H1 (cell line): ENCODE data around the gene SNRPA1. TPM values are rescaled to one million over a fixed set of nuclear protein-coding genes. Genes with fewer than 3 reads are reported as not detected.
A peak's percentile ranks its signal among the peaks of the same experiment; 100 is the strongest.

Source experiments
- CTCF ChIA-PET: fragments of 300-600 bp; sonication (Branson Sonifier 250); formaldehyde crosslinking; loops from one replicate; lab custom pipeline; 2021; ENCODE audit not compliant: partially characterized antibody; lab: Charles Lee
- POLR2A ChIA-PET: fragments of 300-600 bp; sonication (Branson Sonifier 250); formaldehyde crosslinking; loops from one replicate; lab custom pipeline; 2021; ENCODE audit warnings: inconsistent platforms; ENCODE audit not compliant: partially characterized antibody; lab: Charles Lee
- DNase-seq, 2 experiments: peaks; one replicate each; pipeline versions ENCODE4 v3.0.0 to v3.0.0-alpha.2; 2010 to 2022; ENCODE audit warnings: low spot score in 2 of 2, low read depth in 1 of 2, mixed read lengths in 1 of 2
- FAIRE-seq: peaks from 2 replicates; lab custom pipeline; 2011; peaks lifted over from hg19 to GRCh38; lab: Jason Lieb, UNC
- H2AFZ ChIP-seq: 2 replicates; pipeline ENCODE4 v1.8.1; 2012; ENCODE audit warnings: low read length, inconsistent platforms
- H2AK5ac ChIP-seq: 2 replicates; pipeline ENCODE4 v1.6.1; 2013; ENCODE audit warnings: low read depth, low read length
- H2BK120ac ChIP-seq: replicated peaks from 2 replicates; pipeline ENCODE3; 2013; ENCODE audit warnings: low read depth, low read length, inconsistent platforms
- H2BK12ac ChIP-seq: 2 replicates; pipeline ENCODE4 v1.6.1; 2013; ENCODE audit warnings: low read depth, low read length
- H2BK15ac ChIP-seq: 2 replicates; pipeline ENCODE4 v1.6.1; 2013; ENCODE audit warnings: low read length
- H2BK20ac ChIP-seq: 2 replicates; pipeline ENCODE4 v1.6.1; 2013; ENCODE audit warnings: low read length
- H2BK5ac ChIP-seq: 2 replicates; pipeline ENCODE4 v1.6.1; 2013; ENCODE audit warnings: low read depth, low read length
- H3K14ac ChIP-seq: 2 replicates; pipeline ENCODE4 v1.6.1; 2013; ENCODE audit warnings: inconsistent platforms; ENCODE audit not compliant: insufficient read length
- H3K18ac ChIP-seq: 2 replicates; pipeline ENCODE4 v1.6.1; 2013; ENCODE audit warnings: low read length; ENCODE audit errors: extremely low read depth
- H3K23ac ChIP-seq: 2 replicates; pipeline ENCODE4 v1.6.1; 2013; ENCODE audit warnings: inconsistent platforms; ENCODE audit not compliant: insufficient read length
- H3K23me2 ChIP-seq: 2 replicates; pipeline ENCODE4 v1.6.1; 2013; ENCODE audit warnings: low read depth, low read length
- H3K27ac ChIP-seq: 2 replicates; pipeline ENCODE4 v1.6.1; 2011; ENCODE audit warnings: low read depth, low read length, inconsistent platforms
- H3K27me3 ChIP-seq, 4 experiments: replicated peaks in 1 of 4; 1 replicate in 1 of 4; 2 replicates in 3 of 4; pipeline versions ENCODE4 v1.6.1 to v1.8.1; 2011 to 2013; ENCODE audit warnings: low read length in 3 of 4, mild to moderate bottlenecking in 3 of 4, inconsistent platforms in 2 of 4, mixed read lengths in 2 of 4, moderate library complexity in 1 of 4; ENCODE audit not compliant: control insufficient read depth in 3 of 4, insufficient read depth in 3 of 4; ENCODE audit errors: extremely low read depth in 1 of 4
- H3K36me3 ChIP-seq, 4 experiments: 2 replicates each; pipeline versions ENCODE4 v1.6.1 to v1.8.1; 2011 to 2013; ENCODE audit warnings: mild to moderate bottlenecking in 4 of 4, low read length in 3 of 4, moderate library complexity in 2 of 4, control low read depth in 1 of 4, inconsistent platforms in 1 of 4; ENCODE audit not compliant: insufficient read depth in 4 of 4, control insufficient read depth in 2 of 4
- H3K4ac ChIP-seq: replicated peaks from 2 replicates; pipeline ENCODE3; 2013; ENCODE audit warnings: low read length, low read depth, mixed read lengths, inconsistent platforms; ENCODE audit not compliant: insufficient read length
- H3K4me1 ChIP-seq, 4 experiments: replicated peaks in 1 of 4; 1 replicate in 1 of 4; 2 replicates in 3 of 4; pipeline versions ENCODE4 v1.6.1 to v1.8.1; 2011 to 2013; ENCODE audit warnings: low read length in 3 of 4, inconsistent platforms in 2 of 4, mixed read lengths in 1 of 4; ENCODE audit not compliant: insufficient read depth in 4 of 4, control insufficient read depth in 3 of 4
- H3K4me2 ChIP-seq, 2 experiments: 2 replicates each; pipeline versions ENCODE4 v1.6.1 to v1.8.1; 2011 to 2013; ENCODE audit warnings: low read depth in 2 of 2, low read length in 2 of 2, control low read depth in 1 of 2, inconsistent platforms in 1 of 2, mild to moderate bottlenecking in 1 of 2; ENCODE audit not compliant: insufficient read depth in 1 of 2
- H3K4me3 ChIP-seq, 4 experiments: fragments of 200-600, 300-600 bp in 1 of 4; sonication (generic), shearing (Covaris generic), sonication (Bioruptor Twin) in 1 of 4; 2 replicates each; pipeline versions ENCODE4 v1.5.1 to v1.8.1; 2011 to 2016; ENCODE audit warnings: low read length in 4 of 4, low read depth in 3 of 4, control low read depth in 2 of 4, inconsistent platforms in 2 of 4, mild to moderate bottlenecking in 2 of 4, mixed read lengths in 1 of 4, moderate library complexity in 1 of 4; ENCODE audit not compliant: insufficient read depth in 2 of 4; ENCODE audit errors: extremely low read depth in 1 of 4
- H3K56ac ChIP-seq: replicated peaks from 2 replicates; pipeline ENCODE3; 2013; ENCODE audit warnings: low read depth, mild to moderate bottlenecking, mixed read lengths, low read length, inconsistent platforms; ENCODE audit not compliant: insufficient read length
- H3K79me1 ChIP-seq: 2 replicates; pipeline ENCODE4 v1.6.1; 2013; ENCODE audit warnings: low read depth, low read length, control low read depth
- H3K79me2 ChIP-seq, 2 experiments: 2 replicates each; pipeline versions ENCODE4 v1.6.1 to v1.8.1; 2012 to 2013; ENCODE audit warnings: low read length in 2 of 2, mild to moderate bottlenecking in 2 of 2, inconsistent platforms in 1 of 2; ENCODE audit not compliant: insufficient read depth in 2 of 2, control insufficient read depth in 1 of 2
- H3K9ac ChIP-seq, 4 experiments: replicated peaks in 1 of 4; 1 replicate in 1 of 4; 2 replicates in 3 of 4; pipeline versions ENCODE4 v1.6.1 to v1.8.1; 2011 to 2013; ENCODE audit warnings: low read depth in 3 of 4, low read length in 3 of 4, control low read depth in 2 of 4, mild to moderate bottlenecking in 2 of 4, moderate library complexity in 2 of 4, inconsistent platforms in 1 of 4; ENCODE audit errors: extremely low read depth in 1 of 4
- H3K9me3 ChIP-seq, 2 experiments: 2 replicates each; pipeline versions ENCODE4 v1.6.1 to v1.8.1; 2012 to 2013; ENCODE audit warnings: mild to moderate bottlenecking in 2 of 2, moderate library complexity in 2 of 2, control low read depth in 1 of 2, inconsistent platforms in 1 of 2, low read depth in 1 of 2, low read length in 1 of 2, mixed read lengths in 1 of 2; ENCODE audit not compliant: insufficient read depth in 2 of 2
- H4K20me1 ChIP-seq, 2 experiments: replicated peaks in 1 of 2; 2 replicates each; pipeline versions ENCODE3 to v1.8.1; 2011 to 2013; ENCODE audit warnings: inconsistent platforms in 2 of 2, low read length in 2 of 2, mild to moderate bottlenecking in 1 of 2; ENCODE audit not compliant: insufficient read depth in 2 of 2, control insufficient read depth in 1 of 2
- H4K5ac ChIP-seq: 2 replicates; pipeline ENCODE4 v1.6.1; 2013; ENCODE audit warnings: low read length, low read depth, mixed read lengths, inconsistent platforms; ENCODE audit not compliant: insufficient read length
- H4K8ac ChIP-seq: 2 replicates; pipeline ENCODE4 v1.8.0; 2013; ENCODE audit warnings: mild to moderate bottlenecking, moderate library complexity, low read length, inconsistent platforms; ENCODE audit not compliant: insufficient read depth; ENCODE audit errors: extremely low read depth
- H4K91ac ChIP-seq: replicated peaks from 2 replicates; pipeline ENCODE3; 2013; ENCODE audit warnings: low read length, mixed read lengths, inconsistent platforms; ENCODE audit not compliant: insufficient read length
- BRCA1 ChIP-seq: IDR thresholded peaks from 2 replicates; pipeline ENCODE4 v1.6.1; 2012; ENCODE audit warnings: low read depth, low read length, improper control_type of control experiment
- CHD1 ChIP-seq: IDR thresholded peaks from 2 replicates; pipeline ENCODE4 v1.6.1; 2012; ENCODE audit warnings: low read depth, low read length, improper control_type of control experiment
- CTBP2 ChIP-seq: IDR thresholded peaks from 2 replicates; pipeline ENCODE4 v1.7.0; 2011; ENCODE audit warnings: borderline replicate concordance, mild to moderate bottlenecking, moderate library complexity, mixed read lengths, low read length; ENCODE audit not compliant: insufficient read depth, insufficient read length
- HDAC2 ChIP-seq, 2 experiments: fragments of 300-600 bp in 1 of 2; sonication (generic) in 1 of 2; IDR thresholded peaks; 2 replicates each; pipeline ENCODE4 v1.6.1; 2011 to 2012; ENCODE audit warnings: low read depth in 2 of 2, low read length in 2 of 2, mild to moderate bottlenecking in 2 of 2, moderate library complexity in 2 of 2, borderline replicate concordance in 1 of 2, inconsistent platforms in 1 of 2
- JUN ChIP-seq: IDR thresholded peaks from 2 replicates; pipeline ENCODE4 v1.6.1; 2011; ENCODE audit warnings: low read depth, mild to moderate bottlenecking, improper control_type of control experiment, low read length
- NRF1 ChIP-seq: IDR thresholded peaks from 2 replicates; pipeline ENCODE4 v1.6.1; 2011; ENCODE audit warnings: mild to moderate bottlenecking, low read depth, low read length, improper control_type of control experiment
- SIRT6 ChIP-seq: IDR thresholded peaks from one replicate; pipeline ENCODE4 v1.7.1; 2012; ENCODE audit warnings: low read length, inconsistent platforms
- SP1 ChIP-seq: IDR thresholded peaks from 2 replicates; pipeline ENCODE4 v1.6.1; 2011; ENCODE audit warnings: low read depth, low read length
- SRF ChIP-seq: IDR thresholded peaks from 2 replicates; pipeline ENCODE4 v1.6.1; 2011; ENCODE audit warnings: mild to moderate bottlenecking, low read depth, low read length, moderate library complexity
- TAF7 ChIP-seq: optimal IDR thresholded peaks from 2 replicates; pipeline ENCODE3; 2011; ENCODE audit warnings: low read depth, mild to moderate bottlenecking, inconsistent platforms, low read length, moderate library complexity, borderline replicate concordance
- TEAD4 ChIP-seq: IDR thresholded peaks from 2 replicates; pipeline ENCODE4 v1.6.1; 2012; ENCODE audit warnings: low read depth, low read length, inconsistent platforms, mixed read lengths
- WGBS, 2 experiments: shearing (Covaris generic) in 1 of 2; methylation state at CpG; one replicate each; pipeline versions ENCODE4 v1.1.6 to v1.1.7; 2013 to 2015; ENCODE audit warnings: low lambda C conversion rate in 2 of 2, mixed read lengths in 2 of 2, inconsistent platforms in 1 of 2, low coverage in 1 of 2, missing lambda C conversion rate in 1 of 2; ENCODE audit not compliant: insufficient replicate concordance in 2 of 2, insufficient coverage in 1 of 2, insufficient read length in 1 of 2; ENCODE audit errors: extremely low coverage in 1 of 2, missing lambda C conversion rate in 1 of 2; 5-methylcytosine and 5-hydroxymethylcytosine counted together
- polyA plus RNA-seq, 7 experiments: library from polyadenylated mRNA; depleted of rRNA in 3 of 7; stranded (reverse) in 5 of 7; unstranded in 2 of 7; fragments of >200 nt in 5 of 7; fragments of 200-250 nt in 2 of 7; gene quantifications; 1 replicate in 5 of 7; 2 replicates in 1 of 7; 4 replicates in 1 of 7; pipeline versions ENCODE4 v1.2.1 to v1.2.3, GENCODE V29; 2011 to 2013; ENCODE audit warnings: missing spikeins in 2 of 7, mixed read lengths in 2 of 7
- total RNA-seq: library from RNA; stranded (reverse); fragmentation: NEBNext Ultra II Directional; extraction: Animal tissue kit (Norgen Biotek cat#: 25700); gene quantifications from 2 replicates; pipeline ENCODE4 v1.2.1, GENCODE V29; 2021

SNRPA1 gene
- total and polyA plus RNA-seq, 2 of the 8 experiments (the other 6 are each of a cell fraction or from before 2014, with no cell fraction given): 140 to 221 TPM

DNA sequence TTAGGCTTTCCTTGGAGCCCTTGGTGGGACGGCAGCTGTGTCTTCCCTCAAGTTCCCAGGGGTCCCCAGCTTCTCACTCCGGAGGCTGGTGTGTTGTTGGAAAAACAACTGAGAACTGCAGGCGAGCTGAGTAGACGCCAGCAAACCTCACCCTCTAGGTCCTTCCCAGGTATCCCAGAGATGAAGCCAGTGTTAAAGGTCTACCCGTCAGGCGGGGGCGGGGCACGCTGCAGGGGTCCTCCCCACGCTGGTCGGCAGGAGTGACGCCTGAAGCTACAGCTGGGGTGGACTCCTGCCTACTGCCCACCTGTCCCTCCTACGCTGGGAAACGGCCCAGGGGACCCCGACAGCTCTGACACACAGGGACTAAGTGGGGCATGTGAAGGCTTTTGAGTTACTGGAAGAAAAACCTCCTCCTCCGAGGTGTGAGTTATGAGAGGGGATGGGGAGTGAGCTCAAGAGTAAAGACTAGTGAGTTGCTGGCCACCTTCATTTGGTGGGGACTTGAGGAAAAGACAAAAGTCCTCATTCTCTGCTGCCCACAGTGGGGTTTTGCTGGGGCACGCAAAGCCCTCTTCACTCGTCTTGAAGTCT is 32.2 kb upstream of the SNRPA1 start:
- Histone ChIP-seq H3K36me3 (no peaks in the 10 kb centered on the region), H4K91ac (no peak overlapping the region), H4K20me1 (no peaks in the 10 kb centered on the region), H2BK15ac (no peak overlapping the region), H3K9me3 (no peaks in the 10 kb centered on the region), H2BK5ac (no peak overlapping the region), H4K5ac (no peak overlapping the region), H2BK20ac (no peak overlapping the region), H2AK5ac (no peak overlapping the region), H3K27ac (no peak overlapping the region), H3K4me1 (peaks cover 0 to 3% (median 0%) of the 10 kb centered on the region in 4 experiments; a peak in 1 of 7 replicates), H2AFZ (no peak overlapping the region), H3K23ac (no peak overlapping the region), H3K79me2 (no peaks in the 10 kb centered on the region), H3K9ac (no peak overlapping the region), H3K56ac (no peak overlapping the region), H3K79me1 (no peaks in the 10 kb centered on the region), H3K27me3 (peaks cover 0 to 13% (median 7%) of the 10 kb centered on the region in 4 experiments; a peak in 4 of 7 replicates), H3K14ac (no peak overlapping the region), H3K23me2 (no peaks in the 10 kb centered on the region), H4K8ac (peak overlapping the region; percentile 16; the same call in 1 of the 2 replicates), H3K4me2 (no peak overlapping the region), H2BK120ac (no peak overlapping the region), H3K18ac (no peak overlapping the region), H3K4me3 (no peak overlapping the region), H3K4ac (no peak overlapping the region), H2BK12ac (no peak overlapping the region)
- CTCF ChIA-PET: interaction anchor here (0.7 to 2.1 kb wide), 9 partner anchors 9 to 328 kb away, joined by 3 to 8 read pairs (median 4); no protein-coding TSS in a partner anchor
- POLR2A ChIA-PET: no interaction called here
- no peak for TF ChIP-seq CHD1
- TF ChIP-seq JUN: no peak
- no peak for TF ChIP-seq SIRT6
- no peak for TF ChIP-seq CTBP2
- TF ChIP-seq BRCA1: no peak
- no peak for TF ChIP-seq TEAD4
- no peak for TF ChIP-seq HDAC2 (IDR thresholded peaks at IDR 0.05; ENCODE audit: borderline replicate concordance in 1 of 2, low read depth in 2 of 2, low read length in 2 of 2)
- no peak for TF ChIP-seq SP1
- TF ChIP-seq SRF: no peak
- TF ChIP-seq TAF7: no peak
- TF ChIP-seq NRF1: no peak
- WGBS, 2 experiments: 83% methylated on average over 17 of the region's 17 CpGs; no CpG with 5 or more reads in 1 of the 2 experiments
- DNase-seq (no peak), FAIRE-seq (no peak)
